HFFc6 (cell line): Measurements from ENCODE around the gene MAPK8IP1. TPM values are rescaled to one million over a fixed set of nuclear protein-coding genes. Genes with fewer than 3 reads are reported as not detected.

ENCODE experiments used
- DNase-seq: peaks from one replicate; pipeline ENCODE4 v3.0.0-alpha.2; 2018
- H3K27ac Mint-ChIP-seq: 2 replicates; pipeline ENCODE4 v1.8.0; 2020; ENCODE audit warnings: mild to moderate bottlenecking, mixed read lengths
- H3K27me3 Mint-ChIP-seq: 2 replicates; pipeline ENCODE4 v1.8.0; 2021; ENCODE audit warnings: mild to moderate bottlenecking, moderate library complexity, mixed read lengths; ENCODE audit not compliant: insufficient read depth
- H3K36me3 Mint-ChIP-seq: 2 replicates; pipeline ENCODE4 v1.8.0; 2021; ENCODE audit warnings: low read depth, mixed read lengths
- H3K4me1 Mint-ChIP-seq: 2 replicates; pipeline ENCODE4 v1.8.0; 2020; ENCODE audit warnings: low read depth, mixed read lengths
- H3K4me3 Mint-ChIP-seq: 2 replicates; pipeline ENCODE4 v1.8.0; 2020; ENCODE audit warnings: mild to moderate bottlenecking, moderate library complexity, mixed read lengths
- H3K9me3 Mint-ChIP-seq: 2 replicates; pipeline ENCODE4 v1.8.0; 2020; ENCODE audit warnings: mild to moderate bottlenecking, mixed read lengths
- total RNA-seq, 6 experiments: library from RNA; stranded (reverse); fragmentation: NEBNext Ultra II Directional; extraction: Animal tissue kit (Norgen Biotek cat#: 25700); gene quantifications; 2 replicates in 1 of 6; 3 replicates in 5 of 6; pipeline ENCODE4 v1.2.3, GENCODE V29; 2021
- TF ChIP-seq, protein P1 (sequence below): fragments of 200-600 bp; sonication (generic); IDR thresholded peaks from 2 replicates; pipeline ENCODE4 v1.5.0; 2021; ENCODE audit warnings: antibody characterized with exemption, mild to moderate bottlenecking

Gene MAPK8IP1
- total RNA-seq, 6 experiments from 2014 or later: 7.4 to 10.0 (median 8.7) TPM

DNA sequence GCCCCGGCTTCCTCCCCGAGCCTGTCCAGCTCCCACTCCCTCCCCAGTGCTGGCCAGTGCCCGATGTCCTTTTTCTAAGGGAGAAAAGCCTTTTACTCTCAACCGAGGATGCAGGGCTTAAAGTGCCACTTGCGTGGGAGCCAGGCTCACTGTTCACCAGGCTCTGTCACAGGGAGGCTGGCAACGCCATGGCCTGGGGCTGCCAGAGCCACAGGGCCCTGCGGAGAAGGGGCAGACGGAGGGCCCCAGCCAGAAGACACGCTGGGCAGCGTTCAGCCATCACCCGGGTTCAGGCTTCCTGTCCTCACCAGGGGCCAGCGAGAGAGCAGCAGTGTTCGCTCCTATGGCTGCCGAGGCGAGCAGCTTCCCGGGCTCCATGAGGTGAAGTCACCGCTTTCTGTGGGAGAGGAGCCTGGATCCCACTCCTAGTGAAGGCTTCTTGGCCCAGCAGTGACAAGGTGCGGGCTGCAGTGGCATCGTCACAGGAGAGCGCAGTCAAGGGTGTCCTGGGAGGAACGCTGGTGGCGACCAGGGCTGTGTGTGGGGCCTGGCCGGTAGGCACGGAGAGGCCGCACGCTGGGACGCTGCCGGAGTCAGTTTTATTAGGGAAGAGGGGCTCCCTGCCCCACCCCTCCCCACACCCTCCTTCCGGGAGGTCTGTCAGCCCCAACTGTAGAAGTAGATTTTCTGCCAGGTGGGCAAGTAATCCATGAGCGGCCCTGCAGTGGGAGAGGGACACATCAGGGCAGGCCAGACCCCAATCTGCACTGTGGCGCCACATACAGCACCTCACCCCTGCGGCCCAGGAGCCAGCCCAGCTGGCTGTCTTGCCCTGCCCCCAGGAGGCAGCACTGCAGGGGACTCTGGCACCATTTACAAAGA lies 24.4 kb downstream of the MAPK8IP1 start:
- Mint-ChIP-seq H3K4me3 (no peak overlapping the region), H3K9me3 (no peaks in the 10 kb centered on the region), H3K27ac (no peak overlapping the region), H3K27me3 (no peaks in the 10 kb centered on the region; the same call in 1 of the 2 replicates), H3K36me3 (no peaks in the 10 kb centered on the region), H3K4me1 (peaks cover 6% of the 10 kb centered on the region; the same call in 1 of the 2 replicates)
- DNase-seq: no peak
- TF ChIP-seq, protein P1, sequence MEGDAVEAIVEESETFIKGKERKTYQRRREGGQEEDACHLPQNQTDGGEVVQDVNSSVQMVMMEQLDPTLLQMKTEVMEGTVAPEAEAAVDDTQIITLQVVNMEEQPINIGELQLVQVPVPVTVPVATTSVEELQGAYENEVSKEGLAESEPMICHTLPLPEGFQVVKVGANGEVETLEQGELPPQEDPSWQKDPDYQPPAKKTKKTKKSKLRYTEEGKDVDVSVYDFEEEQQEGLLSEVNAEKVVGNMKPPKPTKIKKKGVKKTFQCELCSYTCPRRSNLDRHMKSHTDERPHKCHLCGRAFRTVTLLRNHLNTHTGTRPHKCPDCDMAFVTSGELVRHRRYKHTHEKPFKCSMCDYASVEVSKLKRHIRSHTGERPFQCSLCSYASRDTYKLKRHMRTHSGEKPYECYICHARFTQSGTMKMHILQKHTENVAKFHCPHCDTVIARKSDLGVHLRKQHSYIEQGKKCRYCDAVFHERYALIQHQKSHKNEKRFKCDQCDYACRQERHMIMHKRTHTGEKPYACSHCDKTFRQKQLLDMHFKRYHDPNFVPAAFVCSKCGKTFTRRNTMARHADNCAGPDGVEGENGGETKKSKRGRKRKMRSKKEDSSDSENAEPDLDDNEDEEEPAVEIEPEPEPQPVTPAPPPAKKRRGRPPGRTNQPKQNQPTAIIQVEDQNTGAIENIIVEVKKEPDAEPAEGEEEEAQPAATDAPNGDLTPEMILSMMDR: no peak

DNA sequence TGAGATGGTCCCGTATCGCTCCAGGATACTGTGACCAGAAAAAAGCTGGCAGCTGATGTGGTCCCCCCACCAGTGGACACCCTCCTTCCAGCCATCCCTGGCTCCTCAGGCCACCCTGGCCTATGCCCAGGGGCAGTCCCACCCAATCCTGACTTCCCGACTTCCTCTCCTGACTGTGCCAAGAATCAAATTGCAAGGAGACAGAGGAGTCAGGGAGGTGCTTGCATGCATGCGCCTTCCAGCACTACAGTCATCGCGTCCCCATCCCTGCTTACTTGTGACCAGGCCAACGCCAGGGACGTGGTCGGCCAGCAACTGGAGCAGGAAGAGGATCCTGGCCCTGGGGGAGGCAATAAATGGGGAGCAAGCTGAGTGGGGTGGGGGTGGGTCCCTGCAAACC lies 25.2 kb downstream of the MAPK8IP1 start:
- no peak overlapping the region for H3K4me3 Mint-ChIP-seq
- no peaks in the 10 kb centered on the region; the same call in 1 of the 2 replicates for H3K27me3 Mint-ChIP-seq
- H3K36me3 Mint-ChIP-seq: no peaks in the 10 kb centered on the region
- peaks cover 6% of the 10 kb centered on the region; the same call in 1 of the 2 replicates for H3K4me1 Mint-ChIP-seq
- no peak for DNase-seq
- H3K9me3 Mint-ChIP-seq: no peaks in the 10 kb centered on the region
- H3K27ac Mint-ChIP-seq: no peak overlapping the region
- TF ChIP-seq, protein P1: no peak

DNA sequence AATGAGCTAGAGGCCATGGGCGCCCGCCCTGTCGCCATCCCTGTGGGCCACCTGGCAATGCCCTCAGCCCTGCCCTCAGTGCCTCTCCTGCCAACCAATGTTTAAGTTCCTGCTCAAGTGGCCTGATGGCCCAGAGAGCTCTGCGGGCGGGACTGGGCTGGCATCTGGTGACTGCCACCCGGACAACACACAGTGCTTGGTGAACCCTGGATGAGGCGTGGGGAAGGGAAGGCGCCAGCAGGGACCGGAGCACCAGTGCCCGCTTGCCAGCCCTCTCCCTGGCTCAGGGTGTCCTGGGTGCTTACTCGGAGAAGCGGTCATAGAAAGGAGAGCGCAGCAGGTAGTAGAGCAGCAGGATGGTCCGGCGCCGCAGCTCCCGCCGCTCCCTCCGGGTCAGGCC lies 28.1 kb downstream of the MAPK8IP1 start:
- TF ChIP-seq, protein P1: no peak
- H3K4me1 Mint-ChIP-seq: peaks cover 14% of the 10 kb centered on the region
- H3K4me3 Mint-ChIP-seq: no peak overlapping the region
- DNase-seq: no peak
- H3K27me3 Mint-ChIP-seq: peaks cover 4% of the 10 kb centered on the region
- H3K27ac Mint-ChIP-seq: no peak overlapping the region
- no peaks in the 10 kb centered on the region for H3K9me3 Mint-ChIP-seq
- H3K36me3 Mint-ChIP-seq: no peaks in the 10 kb centered on the region

DNA sequence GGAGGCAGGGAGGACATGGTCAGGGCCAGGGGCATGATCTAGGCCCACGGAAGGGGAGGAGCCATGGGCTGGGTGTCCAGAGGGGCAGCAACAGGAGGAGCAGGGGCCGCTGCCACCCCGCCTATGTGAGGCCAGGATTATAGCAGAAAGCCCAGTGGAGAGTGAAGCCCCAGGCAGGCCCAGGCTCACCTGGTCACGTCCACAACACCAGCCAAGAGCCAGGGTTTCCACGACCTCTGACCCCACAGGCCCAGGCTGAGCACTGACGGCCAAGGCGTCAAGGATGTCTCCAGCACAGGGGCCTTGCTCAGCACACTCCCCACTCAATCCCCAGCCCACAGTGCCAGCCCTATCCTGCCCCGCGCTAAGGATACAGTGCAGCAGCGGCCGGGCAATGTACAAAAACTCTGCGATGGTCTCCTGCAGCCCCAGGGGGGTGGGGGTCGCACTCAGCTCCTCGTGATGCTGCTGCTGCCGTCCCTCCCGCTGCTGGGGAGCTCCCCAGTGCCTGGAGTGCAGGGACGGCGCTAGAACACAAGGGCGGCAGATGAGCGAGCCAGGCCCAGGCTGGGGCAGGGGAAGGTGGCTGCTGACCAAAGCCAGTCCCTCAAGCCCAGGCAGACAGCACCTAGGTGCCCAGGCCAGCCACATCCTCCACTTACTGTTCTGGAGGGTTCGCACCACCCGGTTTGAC lies 28.6 kb downstream of the MAPK8IP1 start:
- Mint-ChIP-seq H3K4me3 (no peak overlapping the region), H3K27me3 (peaks cover 4% of the 10 kb centered on the region), H3K27ac (no peak overlapping the region), H3K4me1 (peaks cover 19% of the 10 kb centered on the region), H3K9me3 (no peaks in the 10 kb centered on the region), H3K36me3 (no peaks in the 10 kb centered on the region)
- no peak for DNase-seq
- TF ChIP-seq, protein P1: no peak

DNA sequence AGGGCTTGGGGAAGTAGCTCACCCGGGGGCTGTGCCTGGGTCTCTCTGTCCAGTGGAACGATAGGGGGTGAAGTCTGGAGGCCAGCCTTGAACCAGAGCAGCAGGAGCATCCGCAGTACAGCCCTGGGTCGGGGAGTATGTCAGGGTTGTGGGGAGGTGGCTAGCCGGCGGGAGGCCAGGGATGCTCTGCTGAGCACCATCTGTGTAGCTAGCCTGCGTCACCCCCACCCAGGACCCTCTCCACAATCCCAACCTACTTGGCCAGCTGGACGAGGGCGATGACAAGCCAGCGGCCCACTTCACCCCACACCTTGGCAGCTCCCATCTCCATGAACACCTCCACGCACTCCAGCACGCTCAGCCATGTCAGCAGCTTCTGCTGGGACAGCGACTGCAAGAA lies 30.0 kb downstream of the MAPK8IP1 start:
- Mint-ChIP-seq H3K27ac (no peak overlapping the region), H3K9me3 (no peaks in the 10 kb centered on the region), H3K27me3 (peaks cover 6% of the 10 kb centered on the region; the same call in 1 of the 2 replicates), H3K36me3 (no peaks in the 10 kb centered on the region), H3K4me3 (no peak overlapping the region), H3K4me1 (peaks cover 19% of the 10 kb centered on the region)
- TF ChIP-seq, protein P1: no peak
- DNase-seq: no peak
